GDM1 (cell line): ENCODE data around the gene LGALS7B.
"Not testable (repeated sequence)": the region's sequence is repeated elsewhere in the genome, so short reads cannot be mapped to it uniquely, and the experiment has no call there.

Source experiments
- DNase-seq: peaks from one replicate; lab custom pipeline; 2025; lab: John Stamatoyannopoulos, UW

The LGALS7B gene

DNA sequence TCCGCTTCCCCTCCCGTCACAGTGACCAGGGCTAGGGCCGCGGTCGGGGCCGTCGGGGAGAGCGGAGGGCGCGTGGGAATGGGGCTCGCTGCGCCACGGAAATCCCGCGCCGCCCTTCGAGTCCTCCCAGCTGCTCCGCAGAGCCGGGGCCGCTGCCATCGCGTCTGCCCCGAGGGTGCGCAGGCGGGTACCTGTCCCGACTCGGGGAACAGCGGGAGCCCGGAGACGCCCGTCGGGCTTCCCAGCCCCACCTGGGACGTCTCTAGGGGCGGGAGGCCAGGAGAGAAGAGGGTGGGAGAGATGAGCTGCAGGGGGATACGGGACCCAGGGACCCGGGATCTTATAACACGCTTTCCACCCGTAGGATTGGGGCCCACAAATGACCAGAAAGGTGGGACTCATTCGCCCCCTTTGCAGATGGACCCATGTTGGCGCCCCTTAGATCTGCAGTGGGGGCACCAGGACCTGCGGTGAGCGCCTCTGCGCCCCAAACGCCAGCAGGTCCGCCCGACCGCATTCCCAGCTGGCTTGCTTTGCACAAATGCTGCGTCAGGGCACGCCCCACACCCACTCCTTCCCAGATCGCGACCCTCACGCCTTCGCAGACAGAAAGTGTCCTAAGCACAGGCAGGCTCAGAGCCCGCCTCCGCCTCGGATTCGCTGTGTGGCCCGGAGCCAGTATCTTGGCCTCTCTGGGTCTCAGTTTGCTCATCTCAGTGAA, 18.6 kb upstream of the LGALS7B start:
- not testable (repeated sequence) for DNase-seq

GRCh38 chr19:38770949-38771275, 18.1 kb upstream of the LGALS7B start:
- DNase-seq: not testable (repeated sequence)

DNA sequence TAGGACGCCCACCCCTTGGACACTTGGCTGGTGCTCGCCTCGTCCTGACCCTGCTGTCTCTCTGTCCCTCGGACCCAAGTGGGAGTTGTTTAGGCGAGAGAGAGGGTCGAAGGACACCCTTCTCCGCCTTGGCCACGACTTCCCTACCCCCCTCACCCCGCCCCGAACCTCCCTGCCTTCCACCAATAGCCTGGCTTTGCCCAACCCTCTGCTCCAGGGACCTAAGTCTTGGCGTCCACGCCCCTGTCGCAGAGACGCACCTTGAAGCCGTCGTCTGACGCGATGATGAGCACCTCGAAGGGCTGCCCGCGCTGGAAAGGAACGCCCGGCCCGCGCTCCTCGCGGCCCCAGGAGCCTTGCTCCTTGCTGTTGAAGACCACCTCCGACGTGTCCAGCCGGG, 17.4 kb upstream of the LGALS7B start:
- not testable (repeated sequence) for DNase-seq

DNA sequence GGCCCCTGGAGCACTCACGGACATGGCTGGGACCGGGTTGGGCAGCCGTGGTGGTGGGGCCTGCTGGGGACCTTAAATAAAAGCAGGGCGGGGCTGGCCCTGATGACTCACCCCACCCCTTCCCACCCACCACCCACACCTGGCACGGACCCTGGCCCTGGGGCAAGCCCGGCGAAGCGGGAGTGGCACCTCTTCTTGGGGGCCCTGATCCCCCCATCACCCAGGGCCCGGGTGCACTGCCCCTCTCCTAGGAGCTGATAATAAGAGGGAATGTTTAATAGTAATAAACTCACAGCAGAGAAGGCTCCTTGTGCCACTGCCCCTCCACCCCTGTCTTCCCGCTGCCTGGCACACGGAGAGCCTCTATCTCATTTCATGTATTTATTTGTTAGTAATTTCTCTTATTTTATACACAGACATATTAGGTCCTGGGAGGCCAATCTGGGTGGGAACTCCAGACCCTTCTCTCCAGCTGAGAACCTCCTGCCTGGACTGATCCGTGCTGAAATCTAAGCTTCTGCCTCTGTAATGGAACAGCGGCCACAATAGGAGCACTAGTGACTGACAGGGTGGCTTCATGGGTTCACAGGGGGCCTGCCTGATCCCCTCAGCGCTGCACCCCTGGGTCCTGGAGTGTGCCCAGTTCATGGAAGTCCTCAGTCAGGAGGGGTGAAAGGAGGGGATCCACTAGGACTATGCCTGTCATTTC, 15.4 kb upstream of the LGALS7B start, which contains the start of gene LGALS7:
LGALS7 (minus strand) TSS at position 49 of the 709 bp plus-strand sequence; CDS start at position 24, 25 bp downstream.
- no peak for DNase-seq

- no peak for DNase-seq
Observed at GRCh38 chr19:38774181-38774950, 14.6 kb upstream of the LGALS7B start.

DNA sequence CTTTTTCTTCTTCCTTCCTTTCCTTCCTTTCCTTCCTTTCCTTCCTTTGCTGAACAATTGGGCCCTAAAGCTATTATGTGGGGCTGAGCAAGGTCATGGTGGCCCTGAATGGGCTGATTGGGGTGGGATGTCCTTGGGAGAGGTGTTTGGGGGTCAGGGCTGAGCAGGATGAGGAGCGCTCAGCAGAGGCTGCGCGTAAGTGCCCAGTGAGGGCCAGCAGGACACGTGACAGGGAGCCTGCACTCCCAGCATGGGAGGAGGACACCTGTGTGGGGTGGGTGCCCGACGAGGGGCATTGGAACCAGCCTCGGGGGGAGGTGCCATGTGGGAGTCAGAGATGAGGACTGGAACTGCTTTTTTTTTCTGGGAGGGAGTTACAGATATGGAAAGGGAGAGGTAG, 10.3 kb upstream of the LGALS7B start:
- no peak for DNase-seq

DNA sequence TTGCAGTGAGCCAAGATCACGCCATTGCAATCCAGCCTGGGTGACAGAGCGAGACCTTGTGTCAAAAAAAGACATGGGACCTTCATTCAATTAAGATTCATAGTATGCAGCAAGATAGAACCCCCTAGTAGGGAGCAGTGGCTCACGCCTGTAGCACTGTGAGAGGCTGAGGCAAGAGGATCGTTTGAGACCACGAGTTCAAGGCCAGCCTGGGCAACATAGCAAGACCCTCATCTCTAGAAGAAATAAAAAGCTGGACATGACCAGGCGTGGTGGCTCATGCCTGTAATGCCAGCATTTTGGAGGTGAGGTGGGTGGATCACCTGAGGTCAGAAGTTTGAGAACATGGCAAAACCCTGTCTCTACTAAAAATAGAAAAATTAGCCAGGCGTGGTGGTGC, 8.6 kb upstream of the LGALS7B start:
- no peak for DNase-seq

GRCh38 chr19:38781058-38781457, 7.9 kb upstream of the LGALS7B start:
- DNase-seq: no peak

DNA sequence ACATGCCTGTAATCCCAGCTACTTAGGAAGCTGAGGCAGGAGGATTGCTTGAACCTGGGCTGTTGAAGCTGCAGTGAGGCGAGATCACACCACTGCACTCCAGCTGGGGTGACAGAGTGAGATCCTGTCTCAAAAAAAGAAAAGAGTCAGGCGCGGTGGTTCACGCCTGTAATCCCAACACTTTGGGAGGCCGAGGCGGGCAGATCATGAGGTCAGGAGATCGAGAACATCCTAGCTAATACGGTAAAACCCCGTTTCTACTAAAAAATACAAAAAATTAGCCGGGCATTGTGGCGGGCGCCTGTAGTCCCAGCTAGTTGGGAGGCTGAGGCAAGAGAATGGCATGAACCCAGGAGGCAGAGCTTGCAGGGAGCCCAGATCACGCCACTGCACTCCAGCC, 6.8 kb upstream of the LGALS7B start:
- DNase-seq: not testable (repeated sequence)

DNA sequence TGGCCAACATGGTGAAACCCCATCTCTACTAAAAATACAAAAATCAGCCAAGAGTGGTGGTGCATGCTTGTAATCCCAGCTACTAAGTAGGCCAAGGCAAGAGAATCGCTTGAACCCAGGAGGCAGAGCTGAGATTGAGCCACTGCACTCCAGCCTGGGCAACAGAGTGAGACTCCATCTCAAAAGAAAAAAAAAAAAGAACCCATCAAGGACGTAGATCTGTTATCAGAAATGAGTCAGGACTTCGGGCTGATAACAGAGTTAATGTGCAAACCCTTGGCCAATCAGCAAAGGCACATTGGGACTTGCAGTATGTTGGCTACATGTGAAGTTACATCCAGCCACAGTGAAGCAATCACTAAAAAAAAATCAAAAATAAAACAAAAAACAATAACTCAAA, 4.8 kb upstream of the LGALS7B start:
- no peak for DNase-seq

- DNase-seq: no peak
Observed at GRCh38 chr19:38785187-38785699, 3.8 kb upstream of the LGALS7B start.

GRCh38 chr19:38786061-38786460, 2.9 kb upstream of the LGALS7B start:
- DNase-seq: not testable (repeated sequence)

- no peak for DNase-seq
Observed at GRCh38 chr19:38786572-38787265, 2.3 kb upstream of the LGALS7B start.

GRCh38 chr19:38790507-38791403, 1.8 kb downstream of the LGALS7B start:
- not testable (repeated sequence) for DNase-seq

DNA sequence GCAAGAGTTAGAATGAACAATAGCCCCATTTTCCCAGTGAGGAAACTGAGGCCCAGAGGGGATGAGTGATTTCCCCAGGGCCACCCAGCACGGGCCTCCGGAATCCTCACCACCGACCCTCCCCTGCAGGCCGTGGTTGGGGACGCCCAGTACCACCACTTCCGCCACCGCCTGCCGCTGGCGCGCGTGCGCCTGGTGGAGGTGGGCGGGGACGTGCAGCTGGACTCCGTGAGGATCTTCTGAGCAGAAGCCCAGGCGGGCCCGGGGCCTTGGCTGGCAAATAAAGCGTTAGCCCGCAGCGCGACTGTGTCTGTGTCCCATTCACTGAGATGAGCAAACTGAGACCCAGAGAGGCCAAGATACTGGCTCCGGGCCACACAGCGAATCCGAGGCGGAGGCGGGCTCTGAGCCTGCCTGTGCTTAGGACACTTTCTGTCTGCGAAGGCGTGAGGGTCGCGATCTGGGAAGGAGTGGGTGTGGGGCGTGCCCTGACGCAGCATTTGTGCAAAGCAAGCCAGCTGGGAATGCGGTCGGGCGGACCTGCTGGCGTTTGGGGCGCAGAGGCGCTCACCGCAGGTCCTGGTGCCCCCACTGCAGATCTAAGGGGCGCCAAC, 2.6 kb downstream of the LGALS7B start:
- not testable (repeated sequence) for DNase-seq

GRCh38 chr19:38792250-38793111, 3.5 kb downstream of the LGALS7B start:
- no peak for DNase-seq

DNA sequence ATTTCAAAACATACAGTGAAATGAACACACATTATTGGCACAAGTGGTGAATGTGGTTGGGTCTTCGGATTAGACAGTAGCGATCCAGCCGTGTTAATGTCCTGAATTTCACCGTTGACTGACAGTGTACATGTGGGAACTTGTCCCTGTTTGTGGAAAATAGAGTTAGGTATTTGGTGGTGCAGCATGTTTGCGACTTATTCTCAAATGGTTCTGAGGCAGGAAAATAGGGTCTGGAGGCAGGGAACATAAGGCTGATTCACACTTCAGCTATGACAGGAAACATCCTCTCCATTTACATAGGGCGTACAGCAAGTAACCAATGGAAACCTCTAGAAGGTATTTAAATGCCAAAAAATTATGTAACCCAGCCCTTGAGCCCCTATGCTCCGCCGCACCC, 4.2 kb downstream of the LGALS7B start:
- DNase-seq: no peak

GRCh38 chr19:38793671-38794070, 4.7 kb downstream of the LGALS7B start:
- DNase-seq: no peak

DNA sequence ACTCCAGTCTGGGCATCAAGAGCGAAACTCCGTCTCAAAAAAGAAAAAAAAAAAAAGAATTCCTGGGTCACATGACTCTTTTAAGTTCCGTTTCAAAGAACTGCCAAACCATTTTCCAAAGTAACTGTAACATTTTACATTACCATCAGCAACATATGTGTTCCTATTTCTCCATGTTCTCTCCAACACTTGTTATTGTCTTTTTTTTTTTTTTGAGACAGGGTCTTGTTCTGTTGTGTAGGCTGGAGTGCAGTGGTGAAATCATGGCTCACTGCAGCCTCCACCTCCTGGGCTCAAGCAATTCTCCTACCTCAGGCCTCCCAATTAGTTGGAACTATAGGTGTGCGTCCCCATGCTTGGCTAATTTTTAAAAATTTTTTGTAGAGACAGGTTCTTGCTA, 6.5 kb downstream of the LGALS7B start:
- no peak for DNase-seq

GRCh38 chr19:38796154-38796553, 7.2 kb downstream of the LGALS7B start:
- no peak for DNase-seq
